ENCODE results near the gene RTL5.

GRCh38 chrX:72108666-72109065 is 23.0 kb downstream of the RTL5 start:
- no peak for TF ChIP-seq CTCF (IDR thresholded peaks at IDR 0.05; ENCODE audit: low read length)
- no peak for TF ChIP-seq EZH2 (IDR thresholded peaks at IDR 0.05; ENCODE audit: borderline replicate concordance, low read length)
